DMS 273 (cell line): ENCODE data around the gene RNF44.
A peak's percentile ranks its signal among the peaks of the same experiment; 100 is the strongest.

Source experiments
- DNase-seq: peaks from one replicate; lab custom pipeline; 2025; ENCODE audit not compliant: unreplicated experiment; lab: John Stamatoyannopoulos, UW

The RNF44 gene

GRCh38 chr5:176536902-176537553 lies at the start of gene RNF44:
RNF44 (minus strand) TSS chr5:176537402; CDS start chr5:176532472, 4,930 bp downstream.
- peak; percentile 99 for DNase-seq

- no peak for DNase-seq
These were observed 45.9 kb upstream of the RNF44 start for GRCh38 chr5:176583076-176583475.

- no peak for DNase-seq
These were observed 44.2 kb upstream of the RNF44 start for GRCh38 chr5:176581361-176581760.

- no peak for DNase-seq
These were observed 42.1 kb upstream of the RNF44 start for GRCh38 chr5:176579323-176579722.

- DNase-seq: peak; percentile 37
These were observed 41.2 kb upstream of the RNF44 start for GRCh38 chr5:176578391-176578808.

- no peak for DNase-seq
These were observed 40.3 kb upstream of the RNF44 start for GRCh38 chr5:176577312-176578176.

- no peak for DNase-seq
These were observed 38.6 kb upstream of the RNF44 start for GRCh38 chr5:176575488-176576422.

GRCh38 chr5:176575066-176575465 lies 37.9 kb upstream of the RNF44 start:
- no peak for DNase-seq

GRCh38 chr5:176574297-176574591 lies 37.0 kb upstream of the RNF44 start:
- no peak for DNase-seq

GRCh38 chr5:176573564-176574296 lies 36.5 kb upstream of the RNF44 start:
- peak; percentile 81 for DNase-seq

GRCh38 chr5:176570044-176570443 lies 32.8 kb upstream of the RNF44 start:
- peak; percentile 38 for DNase-seq

GRCh38 chr5:176568657-176569056 lies 31.5 kb upstream of the RNF44 start:
- DNase-seq: no peak

GRCh38 chr5:176565760-176566288 lies 28.6 kb upstream of the RNF44 start:
- no peak for DNase-seq

- DNase-seq: no peak
These were observed 26.8 kb upstream of the RNF44 start for GRCh38 chr5:176564002-176564401.

GRCh38 chr5:176562189-176562588 lies 25.0 kb upstream of the RNF44 start:
- DNase-seq: no peak

- DNase-seq: no peak
These were observed 24.1 kb upstream of the RNF44 start for GRCh38 chr5:176561259-176561658.

GRCh38 chr5:176560364-176560763 lies 23.2 kb upstream of the RNF44 start:
- no peak for DNase-seq

- peak; percentile 56 for DNase-seq
These were observed 22.5 kb upstream of the RNF44 start for GRCh38 chr5:176559683-176560082.

GRCh38 chr5:176557846-176558245 lies 20.6 kb upstream of the RNF44 start:
- no peak for DNase-seq

- no peak for DNase-seq
These were observed 16.3 kb upstream of the RNF44 start for GRCh38 chr5:176553260-176554085.
